SU-DHL-6 (cell line): ENCODE results near the gene KIF15.

Experiments
- H2AFZ ChIP-seq: fragments of 200-600 bp; sonication (generic); 2 replicates; pipeline ENCODE4 v1.6.1; 2014; ENCODE audit warnings: low read depth, mild to moderate bottlenecking, moderate library complexity, mixed read lengths, antibody characterized with exemption, low read length; ENCODE audit not compliant: severe bottlenecking
- H3F3A ChIP-seq: fragments of 200-600 bp; shearing (Covaris generic); 2 replicates; pipeline ENCODE4 v1.6.0; 2016; ENCODE audit warnings: antibody characterized with exemption, mild to moderate bottlenecking; ENCODE audit not compliant: insufficient read depth
- H3K27ac ChIP-seq: fragments of 200-600 bp; sonication (generic); 2 replicates; pipeline ENCODE4 v1.5.1; 2016; ENCODE audit warnings: low read depth, mild to moderate bottlenecking, low read length, moderate library complexity, mixed read lengths
- H3K27me3 ChIP-seq: fragments of 200-600 bp; sonication (generic), shearing (Covaris generic); 2 replicates; pipeline ENCODE4 v1.6.0; 2014; ENCODE audit warnings: mild to moderate bottlenecking, low read length
- H3K36me3 ChIP-seq: fragments of 200-600 bp; sonication (generic); 2 replicates; pipeline ENCODE4 v1.6.1; 2014; ENCODE audit warnings: mild to moderate bottlenecking, low read length, mixed read lengths
- H3K4me2 ChIP-seq: fragments of 300-600, 200-600 bp; shearing (Covaris generic), sonication (generic); 2 replicates; pipeline ENCODE4 v1.6.0; 2014; ENCODE audit warnings: low read length, low read depth, mild to moderate bottlenecking; ENCODE audit not compliant: poor library complexity, severe bottlenecking
- H3K4me3 ChIP-seq: fragments of 200-600 bp; sonication (generic); 2 replicates; pipeline ENCODE4 v1.5.1; 2014; ENCODE audit warnings: antibody characterized with exemption, low read length, mild to moderate bottlenecking, mixed read lengths; ENCODE audit not compliant: insufficient read depth, poor library complexity, severe bottlenecking
- H3K79me2 ChIP-seq: fragments of 200-600 bp; sonication (generic); 2 replicates; pipeline ENCODE4 v1.6.1; 2014; ENCODE audit warnings: mild to moderate bottlenecking, low read length, moderate library complexity; ENCODE audit not compliant: insufficient read depth
- H3K9ac ChIP-seq: fragments of 200-600 bp; sonication (generic); 2 replicates; pipeline ENCODE4 v1.7.0; 2014; ENCODE audit warnings: mild to moderate bottlenecking, low read length
- H3K9me2 ChIP-seq: fragments of 200-600 bp; sonication (generic); replicated peaks from 2 replicates; pipeline ENCODE4 v1.6.1; 2014; ENCODE audit warnings: low read length; ENCODE audit not compliant: insufficient read depth
- H3K9me3 ChIP-seq: fragments of 200-600 bp; sonication (generic); 2 replicates; pipeline ENCODE4 v1.6.1; 2014; ENCODE audit warnings: low read length, mixed read lengths; ENCODE audit not compliant: insufficient read depth
- H4K20me1 ChIP-seq: fragments of 200-600 bp; sonication (generic); 2 replicates; pipeline ENCODE4 v1.6.1; 2014; ENCODE audit warnings: low read depth, mild to moderate bottlenecking, antibody characterized with exemption, low read length, moderate library complexity, mixed read lengths
- CTCF ChIP-seq: fragments of 200-600 bp; sonication (generic); IDR thresholded peaks from one replicate; pipeline ENCODE4 v1.5.1; 2017; ENCODE audit warnings: antibody characterized with exemption, mild to moderate bottlenecking, low read length, moderate library complexity; ENCODE audit not compliant: insufficient read depth, poor library complexity, severe bottlenecking
- EZH2phosphoT487 ChIP-seq: fragments of 200-600 bp; sonication (generic), shearing (Covaris generic); conservative IDR thresholded peaks from 2 replicates; pipeline ENCODE4 v1.6.1; 2018; ENCODE audit warnings: mild to moderate bottlenecking, antibody characterized with exemption, low read length, moderate library complexity, mixed read lengths

KIF15 gene

GRCh38 chr3:44890258-44890657, 128.7 kb downstream of the KIF15 start:
- Histone ChIP-seq H4K20me1 (no peaks in the 10 kb centered on the region), H3K9me2 (no peaks in the 10 kb centered on the region), H3K27ac (no peak overlapping the region), H2AFZ (no peak overlapping the region), H3K9ac (no peak overlapping the region), H3K27me3 (no peaks in the 10 kb centered on the region), H3K36me3 (no peaks in the 10 kb centered on the region), H3K9me3 (no peaks in the 10 kb centered on the region), H3K79me2 (no peaks in the 10 kb centered on the region), H3F3A (no peaks in the 10 kb centered on the region), H3K4me3 (no peak overlapping the region), H3K4me2 (no peak overlapping the region)
- TF ChIP-seq CTCF, result no peak

GRCh38 chr3:44890852-44891251, 129.3 kb downstream of the KIF15 start:
- H3K79me2 ChIP-seq, result no peaks in the 10 kb centered on the region
- no peak overlapping the region for H3K4me3 ChIP-seq
- no peaks in the 10 kb centered on the region for H3K27me3 ChIP-seq
- no peaks in the 10 kb centered on the region for H3F3A ChIP-seq
- H3K9ac ChIP-seq, result no peak overlapping the region
- H3K4me2 ChIP-seq, result no peak overlapping the region
- H4K20me1 ChIP-seq, result no peaks in the 10 kb centered on the region
- TF ChIP-seq CTCF (no peak), EZH2phosphoT487 (no peak)
- no peaks in the 10 kb centered on the region for H3K9me3 ChIP-seq
- no peak overlapping the region for H2AFZ ChIP-seq
- no peaks in the 10 kb centered on the region for H3K36me3 ChIP-seq
- no peaks in the 10 kb centered on the region for H3K9me2 ChIP-seq
- no peak overlapping the region for H3K27ac ChIP-seq

GRCh38 chr3:44892689-44893088, 131.1 kb downstream of the KIF15 start:
- H3K4me2 ChIP-seq, result no peak overlapping the region

More at GRCh38 chr3:44892689-44893088, 131.1 kb downstream of the KIF15 start:
- Histone ChIP-seq H3K27ac (no peak overlapping the region), H3K9me3 (no peaks in the 10 kb centered on the region), H3K9ac (no peak overlapping the region), H3K27me3 (no peaks in the 10 kb centered on the region), H2AFZ (no peak overlapping the region), H3K9me2 (no peaks in the 10 kb centered on the region), H3K79me2 (no peaks in the 10 kb centered on the region), H3K36me3 (no peaks in the 10 kb centered on the region), H3F3A (no peaks in the 10 kb centered on the region), H3K4me3 (no peak overlapping the region), H4K20me1 (no peaks in the 10 kb centered on the region)
- no peak for TF ChIP-seq CTCF
- TF ChIP-seq EZH2phosphoT487, result no peak
